ENCODE measurements around the gene VEPH1.

DNA sequence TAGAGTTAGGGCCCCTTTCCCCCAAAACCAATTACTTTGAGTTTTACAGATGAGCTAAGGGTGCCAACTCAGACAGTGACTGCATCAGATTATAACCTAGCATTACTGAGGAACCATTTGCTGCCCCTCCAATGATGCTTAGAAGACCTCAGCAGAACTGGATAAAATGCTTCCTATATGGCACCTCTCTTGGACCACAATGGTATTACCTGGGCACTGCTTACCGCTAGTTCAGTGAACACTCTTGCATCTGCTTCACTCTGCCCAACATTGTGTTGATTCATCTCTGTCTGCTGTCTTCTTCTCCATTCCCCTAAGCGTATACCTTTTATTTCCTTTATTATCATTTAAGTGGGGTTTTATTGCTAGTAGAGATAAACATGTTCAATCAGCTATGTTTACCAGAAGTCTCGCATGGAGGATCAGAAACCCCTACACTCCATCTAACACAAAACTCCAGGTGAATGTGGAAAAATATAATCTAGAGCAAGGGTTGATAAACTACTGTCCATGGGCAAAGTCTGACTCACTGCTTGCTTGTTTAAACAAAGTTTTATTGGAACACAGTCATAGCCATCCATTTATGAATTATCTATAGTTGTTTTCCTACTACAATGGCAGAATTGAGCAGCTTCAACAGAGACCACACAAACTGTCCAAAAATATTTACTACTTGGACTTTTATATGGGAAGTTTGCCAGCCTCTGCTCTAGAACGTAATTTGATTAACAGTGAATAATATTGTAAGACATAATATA, 166.8 kb downstream of the VEPH1 start:
- TF ChIP-seq HMGXB4 (CRISPR knock-in tag; IDR thresholded peaks at IDR 0.05) (no peak), CTCF (IDR thresholded peaks at IDR 0.05 in 2 of 3, conservative IDR thresholded peaks at IDR 0.05 in 1 of 3; ENCODE audit: insufficient read depth in 2 of 3, low read depth in 1 of 3, low read length in 3 of 3) (no peak), FOXM1 (IDR thresholded peaks at IDR 0.05; ENCODE audit: low read depth) (no peak), FOXM1 (CRISPR knock-in tag; IDR thresholded peaks at IDR 0.05; ENCODE audit: low read depth) (no peak), ZNF324 (CRISPR knock-in tag; IDR thresholded peaks at IDR 0.05) (no peak), CTBP1 (IDR thresholded peaks at IDR 0.05; ENCODE audit: borderline replicate concordance) (no peak), ETV6 (IDR thresholded peaks at IDR 0.05; ENCODE audit: borderline replicate concordance in 1 of 2, low read depth in 2 of 2, low read length in 1 of 2) (no peak), ETV6 (CRISPR knock-in tag; IDR thresholded peaks at IDR 0.05; ENCODE audit: borderline replicate concordance) (no peak), CHD7 (IDR thresholded peaks at IDR 0.05; ENCODE audit: low read depth, low read length) (no peak), FOXK2 (conservative IDR thresholded peaks at IDR 0.05 in 1 of 2, IDR thresholded peaks at IDR 0.05 in 1 of 2; ENCODE audit: low read depth in 2 of 2) (no peak), MAFF (IDR thresholded peaks at IDR 0.05; ENCODE audit: low read length) (no peak), CREB1 (IDR thresholded peaks at IDR 0.05) (no peak), CREB1 (CRISPR knock-in tag; IDR thresholded peaks at IDR 0.05) (no peak), EZH2 (IDR thresholded peaks at IDR 0.05; ENCODE audit: borderline replicate concordance, low read depth, low read length) (no peak), ZNF274 (IDR thresholded peaks at IDR 0.05; ENCODE audit: borderline replicate concordance, low read depth, low read length) (no peak)
- TF ChIP-seq, protein P1, sequence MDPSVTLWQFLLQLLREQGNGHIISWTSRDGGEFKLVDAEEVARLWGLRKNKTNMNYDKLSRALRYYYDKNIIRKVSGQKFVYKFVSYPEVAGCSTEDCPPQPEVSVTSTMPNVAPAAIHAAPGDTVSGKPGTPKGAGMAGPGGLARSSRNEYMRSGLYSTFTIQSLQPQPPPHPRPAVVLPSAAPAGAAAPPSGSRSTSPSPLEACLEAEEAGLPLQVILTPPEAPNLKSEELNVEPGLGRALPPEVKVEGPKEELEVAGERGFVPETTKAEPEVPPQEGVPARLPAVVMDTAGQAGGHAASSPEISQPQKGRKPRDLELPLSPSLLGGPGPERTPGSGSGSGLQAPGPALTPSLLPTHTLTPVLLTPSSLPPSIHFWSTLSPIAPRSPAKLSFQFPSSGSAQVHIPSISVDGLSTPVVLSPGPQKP (CRISPR knock-in tag; IDR thresholded peaks at IDR 0.05): no peak
